SK-N-SH treated with all-trans-retinoic acid at 6 μM for 48 hours (cell line): ENCODE measurements around the gene TSSK3.

Experiments
- ATAC-seq: fragments of 200-7000 bp; cut with Tn5 transposase; 3 replicates; pipeline ENCODE4 v1.9.1; 2020; ENCODE audit warnings: mild to moderate bottlenecking, moderate library complexity
- ARNTL ChIP-seq: fragments of 450-650 bp; formaldehyde crosslinking; IDR thresholded peaks from 2 replicates; pipeline ENCODE4 v1.5.0; 2020; ENCODE audit warnings: low read depth, mild to moderate bottlenecking, moderate library complexity, borderline replicate concordance
- CREB5 ChIP-seq: fragments of 250-450 bp; sonication (Bioruptor Pico); IDR thresholded peaks from 2 replicates; pipeline ENCODE4 v1.5.1; 2020; ENCODE audit warnings: low read depth, mild to moderate bottlenecking, moderate library complexity
- CSDC2 ChIP-seq: fragments of 250-450 bp; sonication (Bioruptor Pico); IDR thresholded peaks from 2 replicates; pipeline ENCODE4 v1.5.0; 2020; ENCODE audit warnings: mild to moderate bottlenecking, moderate library complexity
- CSRNP3 ChIP-seq: fragments of 250-450 bp; sonication (Bioruptor Pico); IDR thresholded peaks from 2 replicates; pipeline ENCODE4 v1.5.1; 2021; ENCODE audit warnings: mild to moderate bottlenecking, moderate library complexity
- ESRRG ChIP-seq: fragments of 250-450 bp; sonication (Bioruptor Pico); IDR thresholded peaks from 2 replicates; pipeline ENCODE4 v1.6.1; 2021; ENCODE audit warnings: mild to moderate bottlenecking
- OSR1 ChIP-seq: fragments of 250-450 bp; sonication (Bioruptor Pico); IDR thresholded peaks from 2 replicates; pipeline ENCODE4 v1.8.0; 2022; ENCODE audit warnings: moderate library complexity, mild to moderate bottlenecking, inconsistent platforms
- PATZ1 ChIP-seq: fragments of 250-450 bp; sonication (Bioruptor Pico); IDR thresholded peaks from 2 replicates; pipeline ENCODE4 v1.8.0; 2020; ENCODE audit warnings: mild to moderate bottlenecking, moderate library complexity, borderline replicate concordance
- RARB ChIP-seq: fragments of 250-450 bp; sonication (Bioruptor Pico); IDR thresholded peaks from 2 replicates; pipeline ENCODE4 v1.8.0; 2021; ENCODE audit warnings: mild to moderate bottlenecking, moderate library complexity
- TCF4 ChIP-seq: fragments of 250-450 bp; sonication (Bioruptor Pico); IDR thresholded peaks from 2 replicates; pipeline ENCODE4 v1.8.0; 2021; ENCODE audit warnings: mild to moderate bottlenecking, moderate library complexity, borderline replicate concordance
- TOX ChIP-seq: fragments of 250-450 bp; sonication (Bioruptor Pico); IDR thresholded peaks from 2 replicates; pipeline ENCODE4 v1.8.0; 2021; ENCODE audit warnings: mild to moderate bottlenecking, moderate library complexity, borderline replicate concordance
- TSHZ2 ChIP-seq: fragments of 250-450 bp; sonication (Bioruptor Pico); IDR thresholded peaks from 2 replicates; pipeline ENCODE4 v1.5.0; 2020; ENCODE audit warnings: mild to moderate bottlenecking, moderate library complexity
- ZC3H10 ChIP-seq: fragments of 250-450 bp; sonication (Bioruptor Pico); IDR thresholded peaks from 2 replicates; pipeline ENCODE4 v1.5.1; 2021; ENCODE audit warnings: mild to moderate bottlenecking, moderate library complexity
- ZFP3 ChIP-seq: fragments of 250-450 bp; sonication (Bioruptor Pico); IDR thresholded peaks from 2 replicates; pipeline ENCODE4 v1.5.0; 2020; ENCODE audit warnings: mild to moderate bottlenecking, moderate library complexity
- ZNF565 ChIP-seq: fragments of 450-650 bp; formaldehyde crosslinking; conservative IDR thresholded peaks from 2 replicates; pipeline ENCODE4 v1.5.0; 2020; ENCODE audit warnings: low read depth, mild to moderate bottlenecking, moderate library complexity
- ZNF70 ChIP-seq: fragments of 450-650 bp; formaldehyde crosslinking; IDR thresholded peaks from 2 replicates; pipeline ENCODE4 v1.5.0; 2020; ENCODE audit warnings: mild to moderate bottlenecking, moderate library complexity
- ZNF8 ChIP-seq: fragments of 450-650 bp; formaldehyde crosslinking; IDR thresholded peaks from 2 replicates; pipeline ENCODE4 v1.5.0; 2020; ENCODE audit warnings: mild to moderate bottlenecking, moderate library complexity

TSSK3 gene

GRCh38 chr1:32380057-32380456, 17.7 kb downstream of the TSSK3 start:
- ATAC-seq, result no peak
- TF ChIP-seq ESRRG (no peak), ZC3H10 (no peak), TOX (CRISPR knock-in tag) (no peak), TCF4 (no peak), ZNF70 (CRISPR knock-in tag) (no peak), ZFP3 (CRISPR knock-in tag) (no peak), CSRNP3 (no peak), ZNF565 (CRISPR knock-in tag) (no peak), CREB5 (no peak), CSDC2 (no peak), PATZ1 (CRISPR knock-in tag) (no peak), ZNF8 (CRISPR knock-in tag) (no peak), TSHZ2 (no peak), RARB (CRISPR knock-in tag) (no peak), OSR1 (CRISPR knock-in tag) (no peak)
- TF ChIP-seq, all 23 proteins: peak for 0

- no peak for ATAC-seq
- no peak for TF ChIP-seq CREB5
- no peak for TF ChIP-seq TSHZ2
- no peak for TF ChIP-seq ZFP3 (CRISPR knock-in tag)
- no peak for TF ChIP-seq ZNF565 (CRISPR knock-in tag)
- TF ChIP-seq ARNTL, result no peak
- no peak for TF ChIP-seq ZNF8 (CRISPR knock-in tag)
Measured at GRCh38 chr1:32386676-32387392, 24.5 kb downstream of the TSSK3 start.

GRCh38 chr1:32388641-32389040, 26.3 kb downstream of the TSSK3 start:
- no peak for ATAC-seq
- TF ChIP-seq ZNF565 (CRISPR knock-in tag) (no peak), ARNTL (no peak), ZC3H10 (no peak), CSDC2 (no peak), OSR1 (CRISPR knock-in tag) (no peak), PATZ1 (CRISPR knock-in tag) (no peak), CSRNP3 (no peak), CREB5 (no peak), ZFP3 (CRISPR knock-in tag) (no peak)
